Breast epithelium (tissue), 4 donors: ENCODE measurements around the gene TF. TPM values are rescaled to one million over a fixed set of nuclear protein-coding genes. Genes with fewer than 3 reads are reported as not detected.
"Not testable (repeated sequence)": the region's sequence is repeated elsewhere in the genome, so short reads cannot be mapped to it uniquely, and the experiment has no call there.

Experiments used
- DNase-seq, 2 donors: peaks; one replicate each; pipeline ENCODE4 v3.0.0-alpha.2; 2019; ENCODE audit warnings: low spot score in 2 of 2
- H3K27ac ChIP-seq, 2 donors: fragments of 200-600 bp; sonication (generic) in 1 of 2; one replicate each; pipeline ENCODE4 v1.5.1; 2016 to 2019; ENCODE audit warnings: mild to moderate bottlenecking in 1 of 2
- H3K27me3 ChIP-seq, 2 donors: fragments of 200-600 bp; sonication (generic) in 1 of 2; one replicate each; pipeline versions ENCODE4 v1.5.1 to v1.6.0; 2017 to 2019; ENCODE audit warnings: control low read depth in 1 of 2, mild to moderate bottlenecking in 1 of 2
- H3K36me3 ChIP-seq: fragments of 200-600 bp; one replicate; pipeline ENCODE4 v1.5.1; 2019
- H3K4me1 ChIP-seq, 2 donors: fragments of 200-600 bp; sonication (generic); one replicate each; pipeline ENCODE4 v1.5.1; 2016 to 2019; ENCODE audit warnings: control low read depth in 1 of 2
- H3K4me3 ChIP-seq, 3 donors: fragments of 200-600 bp; sonication (generic); 1 replicate in 2 of 3; 2 replicates in 1 of 3; pipeline ENCODE4 v1.5.1; 2016 to 2019; ENCODE audit warnings: mild to moderate bottlenecking in 3 of 3, moderate library complexity in 2 of 3
- H3K9me3 ChIP-seq, 2 donors: fragments of 200-600 bp; sonication (generic) in 1 of 2; one replicate each; pipeline ENCODE4 v1.5.1; 2016 to 2019; ENCODE audit warnings: control low read depth in 1 of 2
- CTCF ChIP-seq, 3 donors: fragments of 450-650 bp; IDR thresholded peaks; one replicate each; pipeline ENCODE4 v1.5.1; 2016 to 2017; ENCODE audit warnings: antibody characterized with exemption in 3 of 3, mild to moderate bottlenecking in 3 of 3, moderate library complexity in 3 of 3
- POLR2A ChIP-seq: fragments of 450-650 bp; IDR thresholded peaks from one replicate; pipeline ENCODE4 v1.6.1; 2016; ENCODE audit warnings: antibody characterized with exemption, mild to moderate bottlenecking, moderate library complexity
- POLR2AphosphoS5 ChIP-seq, 3 donors: sonication (generic); formaldehyde crosslinking; IDR thresholded peaks; one replicate each; pipeline ENCODE4 v1.6.1; 2017; ENCODE audit warnings: antibody characterized with exemption in 3 of 3
- intact Hi-C: fragments of 100-400 bp; cut with DNase I; formaldehyde crosslinking; loops from one replicate; pipeline ENCODE4 v1.15.1; 2023; ENCODE audit warnings: low total_unique reads
- total RNA-seq, 3 donors: library from RNA; depleted of rRNA; stranded (reverse); fragments of >200 nt; gene quantifications; one replicate each; pipeline ENCODE4 v1.1.0, GENCODE V29; 2016

The TF gene
- total RNA-seq, 3 donors from 2014 or later = 6.3 to 22.9 (median 8.5) TPM

DNA sequence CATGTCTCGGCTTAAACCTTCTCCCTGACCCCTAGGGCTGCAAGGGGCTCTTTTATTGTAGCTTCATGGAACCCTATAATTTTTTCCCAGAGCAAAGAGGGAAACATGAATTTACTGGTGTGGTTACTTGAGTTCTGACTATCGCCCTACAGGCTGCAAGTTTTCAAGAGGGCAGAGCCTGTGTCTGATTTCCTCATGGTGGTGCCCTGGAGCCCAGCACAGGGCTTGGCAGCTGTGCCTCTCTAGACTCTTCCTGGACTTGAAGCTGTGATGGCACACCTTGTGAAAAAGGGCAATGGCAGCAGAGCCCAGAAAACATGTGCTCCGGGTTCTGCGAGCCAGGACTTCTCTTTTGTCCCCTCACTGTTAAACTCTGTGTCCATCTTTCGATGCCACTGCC, 34.2 kb upstream of the TF start:
- Histone ChIP-seq H3K9me3 (no peaks in the 10 kb centered on the region), H3K4me3 (no peak overlapping the region), H3K4me1 (no peaks in the 10 kb centered on the region), H3K27ac (no peak overlapping the region), H3K27me3 (no peaks in the 10 kb centered on the region), H3K36me3 (no peaks in the 10 kb centered on the region)
- TF ChIP-seq POLR2AphosphoS5 (IDR thresholded peaks at IDR 0.05) = no peak
- TF ChIP-seq CTCF (IDR thresholded peaks at IDR 0.05) = no peak
- TF ChIP-seq POLR2A = no peak
- intact Hi-C loops = no loop called here
- no peak for DNase-seq

DNA sequence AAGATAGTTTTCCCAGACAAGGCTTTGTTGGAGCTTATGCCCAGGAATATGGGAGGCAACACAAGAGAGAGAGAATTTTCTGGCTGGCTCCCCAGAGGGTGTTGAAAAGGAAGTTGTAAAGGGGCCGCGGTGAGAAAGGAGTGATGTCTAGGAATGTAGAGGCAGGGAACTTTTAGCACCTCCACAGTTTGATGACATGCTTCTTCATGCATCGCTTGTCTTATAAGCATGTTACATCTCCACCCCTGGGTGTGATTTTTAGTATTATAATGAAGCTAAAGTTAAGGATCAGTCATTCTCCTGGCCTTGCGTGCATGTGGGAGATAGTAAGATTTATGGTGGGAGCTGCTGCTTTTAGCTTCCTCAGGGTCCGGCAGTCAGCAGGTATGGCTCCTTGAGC, 32.8 kb upstream of the TF start:
- Histone ChIP-seq H3K36me3 (no peaks in the 10 kb centered on the region), H3K27me3 (no peaks in the 10 kb centered on the region), H3K4me1 (no peaks in the 10 kb centered on the region), H3K4me3 (no peak overlapping the region), H3K27ac (no peak overlapping the region), H3K9me3 (no peaks in the 10 kb centered on the region)
- intact Hi-C loops = no loop called here
- no peak for TF ChIP-seq POLR2AphosphoS5 (IDR thresholded peaks at IDR 0.05)
- no peak for TF ChIP-seq POLR2A
- TF ChIP-seq CTCF (IDR thresholded peaks at IDR 0.05) = no peak
- DNase-seq = no peak

DNA sequence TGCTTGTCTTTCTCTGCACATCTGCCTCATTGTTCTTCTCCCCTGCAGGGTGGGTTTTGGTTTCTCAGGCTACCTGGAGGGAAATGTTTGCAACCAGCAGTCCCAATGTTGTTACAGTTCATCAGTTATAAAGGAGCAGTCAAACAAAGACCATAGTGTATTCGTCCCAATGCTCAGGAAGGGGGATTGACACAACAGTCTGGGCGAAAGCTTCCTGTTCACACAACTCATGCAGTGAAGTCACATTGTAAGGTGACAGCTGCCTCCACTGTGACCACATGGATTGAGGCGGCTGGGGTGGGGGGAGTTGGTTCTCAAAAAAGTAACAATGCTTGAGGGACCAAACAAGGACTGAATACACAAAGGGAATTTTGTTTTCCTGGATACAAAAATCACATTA, 28.8 kb upstream of the TF start:
- no peak for TF ChIP-seq POLR2A
- TF ChIP-seq CTCF (IDR thresholded peaks at IDR 0.05) = no peak
- no peak for TF ChIP-seq POLR2AphosphoS5 (IDR thresholded peaks at IDR 0.05)
- Histone ChIP-seq H3K9me3 (peaks cover 6 to 24% of the 10 kb centered on the region in 2 donors), H3K27me3 (no peaks in the 10 kb centered on the region), H3K36me3 (no peaks in the 10 kb centered on the region), H3K27ac (no peak overlapping the region), H3K4me1 (no peaks in the 10 kb centered on the region), H3K4me3 (no peak overlapping the region)
- intact Hi-C loops = no loop called here
- DNase-seq = no peak

GRCh38 chr3:133722935-133723334, 23.3 kb upstream of the TF start:
- no peaks in the 10 kb centered on the region for H3K36me3 ChIP-seq
- H3K4me3 ChIP-seq = no peak overlapping the region
- H3K27me3 ChIP-seq = no peaks in the 10 kb centered on the region
- no peak for DNase-seq
- no peak for TF ChIP-seq POLR2A
- TF ChIP-seq CTCF (IDR thresholded peaks at IDR 0.05) = no peak
- TF ChIP-seq POLR2AphosphoS5 (IDR thresholded peaks at IDR 0.05) = no peak
- no peaks in the 10 kb centered on the region for H3K4me1 ChIP-seq
- H3K9me3 ChIP-seq = peaks cover 11 to 33% of the 10 kb centered on the region in 2 donors
- H3K27ac ChIP-seq = no peak overlapping the region
- intact Hi-C loops = no loop called here

GRCh38 chr3:133730993-133731392, 15.2 kb upstream of the TF start:
- Histone ChIP-seq H3K27ac (no peak overlapping the region), H3K27me3 (no peaks in the 10 kb centered on the region), H3K4me3 (no peak overlapping the region), H3K36me3 (no peaks in the 10 kb centered on the region), H3K4me1 (no peaks in the 10 kb centered on the region), H3K9me3 (no peaks in the 10 kb centered on the region)
- DNase-seq = no peak
- intact Hi-C loops = loop anchor here (5.0 kb wide), 1 partner anchor 241 kb away; no protein-coding TSS in a partner anchor
- TF ChIP-seq POLR2A = no peak
- no peak for TF ChIP-seq CTCF (IDR thresholded peaks at IDR 0.05)
- no peak for TF ChIP-seq POLR2AphosphoS5 (IDR thresholded peaks at IDR 0.05)

DNA sequence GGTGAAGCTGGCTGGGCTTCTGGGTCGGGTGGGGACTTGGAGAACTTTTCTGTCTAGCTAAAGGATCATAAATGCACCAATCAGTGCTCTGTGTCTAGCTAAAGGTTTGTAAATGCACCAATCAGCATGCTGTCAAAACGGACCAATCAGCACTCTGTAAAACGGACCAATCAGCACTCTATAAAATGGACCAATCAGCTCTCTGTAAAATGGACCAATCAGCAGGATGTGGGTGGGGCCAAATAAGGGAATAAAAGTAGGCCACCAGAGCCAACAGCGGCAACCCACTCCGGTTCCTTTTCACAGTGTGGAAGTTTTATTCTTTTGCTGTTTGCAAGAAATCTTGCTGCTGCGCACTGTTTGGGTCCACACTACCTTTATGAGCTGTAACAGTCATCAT, 14.0 kb upstream of the TF start:
- H3K4me3 ChIP-seq, DNase-seq, H3K9me3 ChIP-seq, H3K27me3 ChIP-seq, H3K36me3 ChIP-seq, H3K27ac ChIP-seq, H3K4me1 ChIP-seq: not testable (repeated sequence)
- intact Hi-C loops = loop anchor here (5.0 kb wide), 1 partner anchor 240 kb away; no protein-coding TSS in a partner anchor
